ENCODE results near the gene CDKAL1. TPM values are rescaled to one million over a fixed set of nuclear protein-coding genes. Genes with fewer than 3 reads are reported as not detected.

CDKAL1 gene
- total RNA-seq, 1 donor: 20.0 TPM

DNA sequence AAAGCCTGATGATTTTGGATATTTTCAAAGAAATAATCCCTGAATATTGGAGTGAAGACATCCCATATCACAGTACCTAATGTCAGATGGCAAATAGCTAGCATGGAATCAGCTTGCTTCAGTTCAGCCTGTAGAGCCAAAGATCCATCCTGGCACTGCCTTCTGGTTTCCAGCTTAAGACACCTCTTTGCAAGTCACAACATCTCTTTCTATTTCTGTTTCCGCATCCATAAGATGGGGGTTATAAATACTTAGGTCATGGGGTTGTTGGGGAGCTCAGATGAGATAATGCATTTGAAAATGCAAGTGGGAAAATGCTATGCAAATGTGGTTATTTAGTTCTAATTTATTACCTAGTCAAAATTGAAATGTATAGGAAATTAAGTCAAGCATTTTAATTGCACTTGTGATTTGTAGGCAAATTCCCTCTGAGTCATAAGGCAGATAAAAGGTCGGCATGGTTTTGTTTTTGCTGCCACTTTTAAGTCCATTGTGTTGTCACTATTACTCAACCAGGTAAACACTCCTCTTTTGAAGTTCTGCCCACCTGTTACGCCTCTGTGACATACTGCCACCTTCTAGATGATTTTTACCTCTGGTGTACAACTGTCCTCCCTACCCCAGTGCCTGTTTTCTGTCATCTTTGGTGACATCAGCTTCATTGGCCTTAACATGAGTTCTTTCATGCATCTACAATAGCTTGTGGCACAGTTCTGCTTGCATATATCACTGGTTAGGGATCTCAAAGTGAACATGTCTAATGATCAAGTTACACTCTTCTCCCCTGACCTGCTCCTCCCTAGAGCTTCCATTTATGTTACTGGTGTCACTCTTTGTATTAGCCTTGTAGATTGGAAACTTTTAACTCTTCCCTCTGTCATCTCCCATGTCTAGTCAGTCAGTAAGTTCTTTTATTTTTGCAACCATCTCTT is 96.6 kb downstream of the CDKAL1 start:
- no peak overlapping the region for H3K4me3 ChIP-seq (ENCODE audit: low read depth, low read length)
- TF ChIP-seq, protein P1, sequence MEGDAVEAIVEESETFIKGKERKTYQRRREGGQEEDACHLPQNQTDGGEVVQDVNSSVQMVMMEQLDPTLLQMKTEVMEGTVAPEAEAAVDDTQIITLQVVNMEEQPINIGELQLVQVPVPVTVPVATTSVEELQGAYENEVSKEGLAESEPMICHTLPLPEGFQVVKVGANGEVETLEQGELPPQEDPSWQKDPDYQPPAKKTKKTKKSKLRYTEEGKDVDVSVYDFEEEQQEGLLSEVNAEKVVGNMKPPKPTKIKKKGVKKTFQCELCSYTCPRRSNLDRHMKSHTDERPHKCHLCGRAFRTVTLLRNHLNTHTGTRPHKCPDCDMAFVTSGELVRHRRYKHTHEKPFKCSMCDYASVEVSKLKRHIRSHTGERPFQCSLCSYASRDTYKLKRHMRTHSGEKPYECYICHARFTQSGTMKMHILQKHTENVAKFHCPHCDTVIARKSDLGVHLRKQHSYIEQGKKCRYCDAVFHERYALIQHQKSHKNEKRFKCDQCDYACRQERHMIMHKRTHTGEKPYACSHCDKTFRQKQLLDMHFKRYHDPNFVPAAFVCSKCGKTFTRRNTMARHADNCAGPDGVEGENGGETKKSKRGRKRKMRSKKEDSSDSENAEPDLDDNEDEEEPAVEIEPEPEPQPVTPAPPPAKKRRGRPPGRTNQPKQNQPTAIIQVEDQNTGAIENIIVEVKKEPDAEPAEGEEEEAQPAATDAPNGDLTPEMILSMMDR (IDR thresholded peaks at IDR 0.05; ENCODE audit: insufficient read depth, low read length): no peak
- DNase-seq (ENCODE audit: low read depth): no peak

GRCh38 chr6:20631549-20631924 is 97.3 kb downstream of the CDKAL1 start:
- no peak overlapping the region for H3K4me3 ChIP-seq (ENCODE audit: low read depth, low read length)
- TF ChIP-seq, protein P1 (IDR thresholded peaks at IDR 0.05; ENCODE audit: insufficient read depth, low read length): no peak
- DNase-seq (ENCODE audit: low read depth): peak; percentile 55

DNA sequence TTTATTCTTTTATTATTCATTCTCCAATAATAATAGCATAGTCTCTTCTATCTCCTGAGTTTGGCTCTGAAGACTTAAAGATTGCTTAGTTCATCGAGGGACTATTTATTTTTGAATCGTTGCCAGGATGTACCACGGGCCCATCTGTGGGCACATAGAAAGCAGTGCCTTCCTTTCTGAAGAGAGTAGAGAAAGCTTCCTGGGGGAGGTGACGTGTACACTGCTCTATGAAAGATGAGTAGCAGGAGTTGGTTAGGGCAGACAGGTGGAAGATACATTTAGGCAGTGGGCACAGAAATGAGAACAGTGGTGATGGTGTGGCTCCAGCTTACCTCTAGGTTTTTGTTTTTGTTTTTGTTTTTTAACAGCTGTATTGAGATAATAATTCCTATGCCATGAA is 98.4 kb downstream of the CDKAL1 start:
- H3K4me3 ChIP-seq (ENCODE audit: low read depth, low read length): no peak overlapping the region
- TF ChIP-seq, protein P1 (IDR thresholded peaks at IDR 0.05; ENCODE audit: insufficient read depth, low read length): no peak
- no peak for DNase-seq (ENCODE audit: low read depth)

GRCh38 chr6:20633566-20634340 is 99.5 kb downstream of the CDKAL1 start:
- no peak overlapping the region for H3K4me3 ChIP-seq (ENCODE audit: low read depth, low read length)
- TF ChIP-seq, protein P1 (IDR thresholded peaks at IDR 0.05; ENCODE audit: insufficient read depth, low read length): no peak
- DNase-seq (ENCODE audit: low read depth): no peak

DNA sequence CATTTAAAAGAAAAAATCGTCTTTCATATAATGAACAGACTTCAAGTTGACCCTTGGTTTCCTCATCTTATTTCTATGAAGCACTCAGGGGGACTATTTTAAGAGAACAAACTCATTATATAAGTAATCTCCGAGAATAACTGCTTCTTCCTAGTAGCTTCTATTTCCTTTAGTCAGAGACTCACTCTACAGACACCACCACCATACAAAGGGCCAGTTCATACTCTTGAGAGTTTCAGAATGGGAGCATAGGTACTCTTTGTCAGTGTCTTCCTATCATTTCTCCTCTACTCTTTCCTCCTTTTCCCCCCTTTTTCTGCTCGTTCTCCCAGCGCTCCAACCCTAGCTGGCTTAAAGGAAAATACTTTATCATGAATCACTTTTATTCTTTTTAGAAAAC is 104.9 kb downstream of the CDKAL1 start:
- TF ChIP-seq, protein P1 (IDR thresholded peaks at IDR 0.05; ENCODE audit: insufficient read depth, low read length): no peak
- no peak overlapping the region for H3K4me3 ChIP-seq (ENCODE audit: low read depth, low read length)
- DNase-seq (ENCODE audit: low read depth): no peak

- no peak for DNase-seq (ENCODE audit: low read depth)
- TF ChIP-seq, protein P1 (IDR thresholded peaks at IDR 0.05; ENCODE audit: insufficient read depth, low read length): no peak
- no peak overlapping the region for H3K4me3 ChIP-seq (ENCODE audit: low read depth, low read length)
Measured at GRCh38 chr6:20640181-20640580, 105.9 kb downstream of the CDKAL1 start.
